Skeletal muscle satellite cell (primary cell): ENCODE measurements around the gene SIK3.

Experiments used
- H3K27me3 ChIP-seq: 2 replicates; pipeline ENCODE4 v1.7.0; 2013; ENCODE audit warnings: low read length; ENCODE audit not compliant: control insufficient read depth, insufficient read depth
- H3K36me3 ChIP-seq: 2 replicates; pipeline ENCODE4 v1.7.0; 2013; ENCODE audit warnings: mild to moderate bottlenecking, control low read depth, low read length; ENCODE audit not compliant: insufficient read depth
- H3K4me1 ChIP-seq: 2 replicates; pipeline ENCODE4 v1.7.0; 2013; ENCODE audit warnings: low read length; ENCODE audit not compliant: control insufficient read depth, insufficient read depth
- H3K4me2 ChIP-seq: 2 replicates; pipeline ENCODE4 v1.7.0; 2013; ENCODE audit warnings: mild to moderate bottlenecking, low read length
- H3K4me3 ChIP-seq: 2 replicates; pipeline ENCODE4 v1.7.0; 2013; ENCODE audit warnings: low read length
- H3K9ac ChIP-seq: 2 replicates; pipeline ENCODE4 v1.7.0; 2013; ENCODE audit warnings: mild to moderate bottlenecking, low read depth, low read length, moderate library complexity
- H3K9me3 ChIP-seq: replicated peaks from 2 replicates; pipeline ENCODE4 v1.7.0; 2013; ENCODE audit warnings: mild to moderate bottlenecking, control low read depth, low read length

The SIK3 gene

DNA sequence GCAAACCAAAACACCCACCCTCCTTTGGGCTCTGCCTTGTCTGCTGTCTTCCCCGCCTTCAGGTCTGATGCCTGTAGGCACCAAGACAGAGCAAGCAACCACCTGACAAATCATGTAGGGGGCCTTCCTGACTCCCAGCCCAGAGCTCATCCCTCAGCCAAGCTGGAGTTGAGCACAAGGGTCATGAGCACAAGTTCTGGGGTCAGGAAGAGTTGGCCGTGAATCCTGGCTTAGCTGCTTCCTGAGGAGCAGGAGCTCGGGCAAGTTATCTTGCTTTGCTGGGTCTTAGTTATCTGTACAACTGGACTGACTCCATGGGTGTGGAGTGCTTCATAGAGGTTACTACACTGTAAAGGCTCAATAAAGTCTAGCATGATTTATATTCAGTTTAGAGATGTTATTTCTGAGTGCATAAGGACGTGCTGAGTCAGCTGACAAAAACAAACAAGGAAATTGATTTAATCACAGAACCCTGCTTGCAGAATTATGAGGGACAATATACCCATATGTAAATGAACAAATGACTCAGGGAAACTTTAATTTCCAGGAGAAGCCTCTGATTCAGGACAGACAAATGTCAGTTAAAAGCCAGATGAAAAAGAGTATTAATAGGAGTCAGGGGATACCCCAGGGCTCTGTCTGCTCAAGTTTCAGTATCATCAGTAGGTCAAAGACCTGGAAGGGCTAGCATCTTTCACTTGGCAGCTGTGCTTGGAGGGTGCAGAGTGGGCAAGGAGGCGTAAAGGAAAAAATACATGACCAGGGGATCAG lies 245.8 kb downstream of the SIK3 start:
- H3K4me3 ChIP-seq: peak overlapping the region; percentile 25
- peaks cover under 1% of the 10 kb centered on the region for H3K36me3 ChIP-seq
- no peaks in the 10 kb centered on the region for H3K9me3 ChIP-seq
- no peaks in the 10 kb centered on the region for H3K27me3 ChIP-seq
- H3K9ac ChIP-seq: peak overlapping the region; percentile 61
- peak overlapping the region; percentile 56 for H3K4me2 ChIP-seq
- peaks cover 34% of the 10 kb centered on the region for H3K4me1 ChIP-seq

DNA sequence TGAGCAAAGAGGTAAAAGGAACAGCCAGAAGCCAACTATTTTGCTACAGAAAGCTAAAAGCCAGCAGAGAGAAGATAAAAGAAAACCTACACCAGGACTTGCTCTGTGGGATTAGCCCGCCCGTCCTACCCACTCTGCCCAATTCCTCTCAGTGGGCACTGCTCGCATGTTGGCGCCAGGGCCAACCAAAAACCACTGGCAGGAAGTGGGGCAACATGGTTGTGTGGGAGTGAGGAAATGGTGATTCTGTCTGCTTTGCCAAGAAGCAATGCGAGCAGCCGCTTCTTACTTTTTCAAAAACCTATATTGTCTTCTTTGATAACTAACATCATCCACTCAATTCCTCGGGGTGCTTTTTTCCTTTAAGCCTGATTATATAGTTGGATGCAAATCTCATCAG lies 246.6 kb downstream of the SIK3 start:
- Histone ChIP-seq H3K36me3 (peaks cover 7% of the 10 kb centered on the region), H3K27me3 (no peaks in the 10 kb centered on the region), H3K4me2 (peak overlapping the region; percentile 56), H3K9ac (peak overlapping the region; percentile 61), H3K4me3 (no peak overlapping the region), H3K4me1 (peaks cover 34% of the 10 kb centered on the region), H3K9me3 (no peaks in the 10 kb centered on the region)

DNA sequence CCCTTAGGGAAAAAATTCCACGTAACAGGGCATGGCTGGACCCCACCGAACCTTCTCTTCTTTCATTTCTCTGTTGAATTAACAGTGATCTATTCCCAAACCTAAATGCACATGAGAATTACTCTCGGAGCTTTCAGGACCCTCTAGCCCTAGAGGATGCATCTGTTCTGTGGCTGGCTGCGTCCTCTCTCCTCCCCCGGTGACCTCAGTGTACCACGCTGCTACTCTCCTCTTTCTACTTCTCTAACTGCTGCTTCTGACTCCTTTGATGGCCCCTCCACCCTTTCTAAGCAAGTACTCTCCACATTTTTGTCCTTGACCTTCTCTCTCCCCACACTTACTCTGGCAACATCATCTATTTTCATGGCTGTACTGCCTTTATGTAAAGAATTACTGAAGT lies 248.7 kb downstream of the SIK3 start:
- Histone ChIP-seq H3K9me3 (no peaks in the 10 kb centered on the region), H3K4me2 (no peak overlapping the region), H3K27me3 (no peaks in the 10 kb centered on the region), H3K4me1 (peaks cover 33% of the 10 kb centered on the region), H3K4me3 (no peak overlapping the region), H3K9ac (no peak overlapping the region), H3K36me3 (peaks cover 16% of the 10 kb centered on the region)

DNA sequence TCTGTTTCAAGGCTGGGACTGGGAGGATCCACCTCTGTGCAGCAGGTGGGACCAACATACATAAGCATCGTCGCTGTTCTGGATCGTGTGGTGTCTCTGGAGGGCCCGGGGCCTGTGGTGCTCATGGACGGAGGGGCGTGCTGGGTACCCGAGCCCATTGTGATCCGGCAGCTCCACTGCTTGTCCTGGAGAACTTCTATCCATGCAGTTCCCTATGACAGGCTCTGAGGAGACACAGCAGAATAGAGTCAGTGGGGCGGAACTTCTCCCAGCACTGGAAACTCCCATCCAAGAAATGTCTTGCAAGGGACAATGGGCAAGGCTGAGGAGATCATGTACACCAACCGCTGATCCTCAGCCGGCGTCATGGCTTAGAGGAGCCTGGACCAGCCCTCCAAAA lies 249.2 kb downstream of the SIK3 start:
- H3K4me1 ChIP-seq: peaks cover 29% of the 10 kb centered on the region

DNA sequence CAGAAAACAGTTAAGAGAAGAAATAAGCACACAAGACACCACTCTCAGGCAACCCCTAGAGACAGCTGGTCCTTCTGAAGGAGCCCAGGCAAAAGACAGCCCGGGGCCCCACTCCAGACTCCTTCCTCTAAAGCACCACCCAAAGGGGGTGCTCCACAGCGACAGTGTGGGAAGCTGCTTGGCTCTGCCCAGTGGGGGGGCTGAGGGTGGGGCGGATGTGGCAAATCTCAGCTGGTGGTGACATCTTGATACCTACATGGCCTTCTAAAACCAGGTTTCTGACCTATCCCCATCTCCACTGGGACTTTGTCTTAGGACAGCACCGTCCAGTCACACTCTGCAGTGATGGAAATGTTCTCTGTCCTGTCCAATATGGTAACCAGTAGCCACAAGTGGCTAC lies 250.6 kb downstream of the SIK3 start:
- Histone ChIP-seq H3K9ac (no peak overlapping the region), H3K9me3 (no peaks in the 10 kb centered on the region), H3K36me3 (peaks cover 24% of the 10 kb centered on the region), H3K4me3 (no peak overlapping the region), H3K4me2 (no peak overlapping the region), H3K4me1 (peaks cover 17% of the 10 kb centered on the region), H3K27me3 (no peaks in the 10 kb centered on the region)

More for the DNA sequence above, 249.2 kb downstream of the SIK3 start:
- Histone ChIP-seq H3K4me2 (no peak overlapping the region), H3K36me3 (peaks cover 17% of the 10 kb centered on the region), H3K9me3 (no peaks in the 10 kb centered on the region), H3K9ac (no peak overlapping the region), H3K4me3 (no peak overlapping the region), H3K27me3 (no peaks in the 10 kb centered on the region)

DNA sequence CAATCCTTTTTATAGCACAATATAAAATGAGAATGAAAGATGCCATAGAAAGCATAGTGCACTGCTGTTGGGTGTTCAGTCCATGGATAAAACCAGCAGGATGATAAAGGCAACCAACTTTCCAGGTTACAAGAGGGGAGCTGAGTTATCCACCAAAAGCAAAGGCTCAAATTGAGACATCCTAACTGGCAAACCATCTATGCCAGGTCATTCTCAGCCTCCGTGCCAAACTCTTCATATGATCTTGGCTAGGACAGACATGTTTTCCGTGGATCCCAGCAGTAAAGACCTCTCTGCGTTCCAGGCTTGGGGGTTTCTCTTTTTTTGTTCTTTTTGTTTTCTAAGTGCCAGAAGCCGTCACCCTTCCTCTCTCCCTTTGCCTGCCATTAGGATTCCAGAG lies 253.5 kb downstream of the SIK3 start:
- H3K4me3 ChIP-seq: no peak overlapping the region
- H3K4me1 ChIP-seq: peaks cover 5% of the 10 kb centered on the region
- peaks cover 24% of the 10 kb centered on the region for H3K36me3 ChIP-seq
- H3K9me3 ChIP-seq: no peaks in the 10 kb centered on the region
- no peak overlapping the region for H3K9ac ChIP-seq
- H3K27me3 ChIP-seq: no peaks in the 10 kb centered on the region
- H3K4me2 ChIP-seq: no peak overlapping the region

DNA sequence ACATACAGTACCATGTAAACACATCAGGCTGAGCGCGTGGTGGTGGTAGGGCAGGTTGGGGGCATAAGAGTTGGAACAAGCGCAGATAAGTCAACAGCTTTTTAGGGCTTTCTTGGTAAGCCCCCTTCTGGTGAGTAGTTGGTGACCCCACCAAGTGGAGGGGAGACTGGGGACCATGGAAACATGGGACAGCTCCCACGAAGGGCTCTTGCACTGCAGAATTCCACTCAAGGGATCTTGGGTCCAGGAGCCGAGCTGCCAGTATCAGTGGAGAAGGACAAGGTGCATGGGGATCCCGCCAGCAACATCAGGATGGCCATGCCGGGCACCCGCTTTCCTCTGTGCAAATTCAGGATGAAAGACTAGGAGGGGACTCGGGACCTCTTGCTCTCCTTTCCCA lies 254.6 kb downstream of the SIK3 start:
- H3K27me3 ChIP-seq: no peaks in the 10 kb centered on the region
- peaks cover 24% of the 10 kb centered on the region for H3K36me3 ChIP-seq
- H3K9ac ChIP-seq: no peak overlapping the region

DNA sequence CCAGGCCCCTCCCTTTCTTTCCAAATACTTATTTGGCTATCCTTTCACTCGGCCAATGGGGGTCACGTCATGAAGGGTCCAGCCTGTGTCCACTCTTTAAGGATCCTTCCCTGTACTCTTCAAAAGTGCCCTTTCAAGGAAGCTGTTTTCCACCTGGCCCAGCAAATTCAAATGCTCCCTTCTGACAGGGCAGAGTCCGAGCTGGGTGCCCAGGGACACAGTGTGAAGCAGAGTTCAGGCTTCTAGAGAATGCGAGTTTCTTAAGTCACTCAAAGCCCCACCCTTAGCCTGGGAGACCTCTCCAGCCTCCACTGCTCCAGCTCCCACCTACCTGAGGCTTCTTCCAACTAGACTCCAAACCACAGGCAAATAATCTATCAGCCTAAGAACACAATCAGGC lies 255.3 kb downstream of the SIK3 start:
- Histone ChIP-seq H3K4me1 (peaks cover 5% of the 10 kb centered on the region), H3K9me3 (no peaks in the 10 kb centered on the region), H3K9ac (no peak overlapping the region), H3K4me3 (no peak overlapping the region), H3K4me2 (no peak overlapping the region), H3K27me3 (no peaks in the 10 kb centered on the region), H3K36me3 (peaks cover 24% of the 10 kb centered on the region)

More for the DNA sequence above, 254.6 kb downstream of the SIK3 start:
- H3K4me2 ChIP-seq: no peak overlapping the region
- H3K4me1 ChIP-seq: peaks cover 5% of the 10 kb centered on the region
- H3K9me3 ChIP-seq: no peaks in the 10 kb centered on the region
- H3K4me3 ChIP-seq: no peak overlapping the region

DNA sequence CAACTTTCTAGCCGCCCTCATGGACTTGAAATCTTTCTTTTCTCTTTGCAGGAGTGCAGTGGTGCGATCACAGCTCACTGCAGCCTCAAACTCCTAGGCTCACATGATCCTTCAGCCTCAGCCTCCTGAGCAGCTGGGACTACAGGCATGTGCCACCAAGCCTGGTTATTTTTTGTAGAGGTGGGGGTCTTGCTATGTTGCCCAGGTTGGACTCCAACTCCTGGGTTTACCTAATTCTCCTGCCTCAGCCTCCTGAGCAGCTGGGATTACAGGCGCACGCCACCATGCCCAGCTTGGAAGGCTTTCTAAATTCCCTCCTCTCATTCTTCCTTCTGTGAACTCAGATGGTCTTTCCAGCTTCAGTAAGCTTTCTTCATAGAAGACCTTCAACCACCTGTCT lies 256.1 kb downstream of the SIK3 start:
- Histone ChIP-seq H3K36me3 (peaks cover 20% of the 10 kb centered on the region), H3K4me2 (no peak overlapping the region), H3K9ac (no peak overlapping the region), H3K9me3 (no peaks in the 10 kb centered on the region), H3K4me1 (peaks cover 5% of the 10 kb centered on the region), H3K27me3 (no peaks in the 10 kb centered on the region), H3K4me3 (no peak overlapping the region)

DNA sequence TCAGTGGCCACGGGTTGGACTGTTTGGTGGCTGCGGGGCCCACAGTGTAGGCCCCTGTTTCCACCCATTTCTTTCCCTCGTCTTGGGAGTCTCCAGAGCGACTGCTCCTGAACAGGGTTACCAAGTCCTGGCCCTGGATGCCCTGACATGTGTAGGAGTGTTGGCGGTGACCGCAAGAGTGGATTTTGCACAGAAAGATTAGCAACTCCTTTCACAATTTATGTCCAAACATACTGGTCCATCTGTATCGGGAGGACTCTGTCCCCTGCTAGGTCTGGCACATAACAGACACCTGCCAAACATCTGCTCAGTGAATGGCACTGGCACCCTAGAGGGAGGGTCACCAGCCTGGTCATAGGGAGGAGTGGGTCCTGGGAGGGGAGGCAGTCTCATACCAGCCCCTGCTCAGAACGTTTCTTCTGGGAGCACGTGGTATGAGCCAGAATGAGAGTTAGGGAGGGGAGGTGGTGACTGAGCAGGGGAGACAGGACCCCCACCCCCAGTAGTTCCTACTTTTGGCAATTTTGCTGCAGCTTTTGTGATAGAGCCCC lies 257.4 kb downstream of the SIK3 start:
- H3K4me2 ChIP-seq: no peak overlapping the region
- H3K4me1 ChIP-seq: peaks cover 9% of the 10 kb centered on the region
- H3K9ac ChIP-seq: no peak overlapping the region
- H3K4me3 ChIP-seq: no peak overlapping the region
- H3K36me3 ChIP-seq: peaks cover 9% of the 10 kb centered on the region
- no peaks in the 10 kb centered on the region for H3K27me3 ChIP-seq
- no peaks in the 10 kb centered on the region for H3K9me3 ChIP-seq

DNA sequence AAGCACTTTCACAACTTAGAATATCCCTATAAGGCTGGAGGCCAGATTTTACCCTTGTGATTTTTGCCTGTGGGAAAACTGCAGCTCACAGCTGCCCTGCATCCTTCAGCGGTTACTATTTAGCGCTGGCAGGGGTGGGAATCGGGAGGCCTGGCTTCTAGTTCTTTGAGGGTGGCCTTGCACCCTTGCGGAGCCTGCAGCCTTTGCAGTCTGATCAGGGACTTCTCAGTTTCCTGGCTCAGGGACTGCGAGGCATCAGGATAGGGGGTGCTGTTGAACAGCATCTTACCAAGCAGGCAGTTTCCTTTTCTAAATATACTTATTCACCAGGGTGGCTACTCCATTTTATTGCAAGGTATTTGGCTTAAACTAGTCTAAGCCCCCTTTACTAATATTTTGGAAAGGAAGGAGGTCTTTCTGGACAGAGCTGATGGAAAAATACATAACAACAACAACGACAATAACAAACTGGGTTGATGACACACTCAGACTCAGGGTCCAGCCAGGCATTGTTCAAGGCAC lies 257.9 kb downstream of the SIK3 start:
- Histone ChIP-seq H3K9ac (no peak overlapping the region), H3K4me2 (no peak overlapping the region), H3K27me3 (no peaks in the 10 kb centered on the region), H3K36me3 (peaks cover 8% of the 10 kb centered on the region), H3K4me1 (peaks cover 15% of the 10 kb centered on the region), H3K4me3 (no peak overlapping the region), H3K9me3 (no peaks in the 10 kb centered on the region)
